AG20443 (cell line): ENCODE data around the gene SDK1.
"Not testable (repeated sequence)": the region's sequence is repeated elsewhere in the genome, so short reads cannot be mapped to it uniquely, and the experiment has no call there.

Experiments used
- DNase-seq: peaks from one replicate; pipeline ENCODE4 v3.0.0; 2012; ENCODE audit warnings: low spot score, mixed read lengths

SDK1 gene

GRCh38 chr7:4233621-4234497, 932.8 kb downstream of the SDK1 start:
- DNase-seq, result no peak

DNA sequence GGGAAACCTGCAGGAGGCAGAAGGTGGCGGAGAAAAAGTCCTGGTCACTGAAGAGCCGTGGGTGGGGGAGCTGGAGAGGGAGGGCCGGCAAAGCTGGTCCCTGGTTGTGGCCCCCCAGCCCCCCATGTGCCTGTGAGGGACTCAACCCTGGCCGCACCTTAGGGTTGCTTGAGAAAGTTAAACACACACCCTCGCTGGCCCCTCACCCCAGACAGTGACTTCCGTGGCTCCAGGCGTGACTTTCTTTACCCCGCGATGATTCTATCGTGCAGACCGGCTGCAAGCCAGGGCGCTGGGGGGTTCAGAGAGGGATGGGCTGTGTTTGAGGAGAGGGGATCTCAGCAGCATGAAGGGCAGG, 933.4 kb downstream of the SDK1 start:
- no peak for DNase-seq

- DNase-seq, result no peak
These were observed 933.8 kb downstream of the SDK1 start for GRCh38 chr7:4234886-4235285.

DNA sequence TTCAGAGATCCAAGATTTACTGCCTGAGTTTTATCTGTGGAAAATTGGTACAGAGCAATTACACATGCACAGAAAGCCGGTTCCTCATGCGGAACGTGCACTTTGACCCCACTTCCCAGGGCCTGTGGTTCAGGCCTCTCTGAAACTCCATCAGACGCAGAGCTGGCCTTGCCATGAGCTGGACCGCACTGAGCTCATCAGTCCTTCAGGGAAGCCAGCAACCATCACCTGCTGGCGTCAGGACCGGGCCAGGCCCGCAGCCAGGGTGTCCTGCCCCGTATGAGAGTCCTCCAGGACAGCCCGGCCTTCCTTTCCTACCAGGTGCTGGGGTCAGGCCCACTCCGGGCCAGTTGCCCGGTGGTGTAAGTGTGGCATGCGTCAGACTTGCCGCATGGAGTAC, 934.5 kb downstream of the SDK1 start:
- DNase-seq, result no peak

DNA sequence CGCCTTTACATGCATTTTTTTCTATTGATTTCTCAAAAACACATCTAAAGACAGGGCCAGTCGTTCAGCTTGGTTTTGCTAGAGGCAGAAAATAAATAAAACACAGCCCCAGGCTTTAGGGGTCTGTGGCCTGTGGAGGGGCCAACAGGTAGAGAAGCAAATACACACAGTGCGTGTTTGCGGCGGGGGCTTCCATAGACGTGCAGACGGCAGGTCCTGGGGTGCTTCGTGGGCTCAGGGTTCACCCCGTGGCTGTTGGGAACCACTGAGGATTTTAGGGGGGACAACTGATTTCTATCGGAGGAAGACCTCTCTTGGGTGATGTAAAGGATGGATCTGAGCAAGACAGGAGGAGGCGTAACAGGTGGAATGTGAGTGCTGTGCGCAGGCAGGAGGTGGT, 935.3 kb downstream of the SDK1 start:
- DNase-seq, result no peak

- not testable (repeated sequence) for DNase-seq
These were observed 935.8 kb downstream of the SDK1 start for GRCh38 chr7:4236873-4237272.

DNA sequence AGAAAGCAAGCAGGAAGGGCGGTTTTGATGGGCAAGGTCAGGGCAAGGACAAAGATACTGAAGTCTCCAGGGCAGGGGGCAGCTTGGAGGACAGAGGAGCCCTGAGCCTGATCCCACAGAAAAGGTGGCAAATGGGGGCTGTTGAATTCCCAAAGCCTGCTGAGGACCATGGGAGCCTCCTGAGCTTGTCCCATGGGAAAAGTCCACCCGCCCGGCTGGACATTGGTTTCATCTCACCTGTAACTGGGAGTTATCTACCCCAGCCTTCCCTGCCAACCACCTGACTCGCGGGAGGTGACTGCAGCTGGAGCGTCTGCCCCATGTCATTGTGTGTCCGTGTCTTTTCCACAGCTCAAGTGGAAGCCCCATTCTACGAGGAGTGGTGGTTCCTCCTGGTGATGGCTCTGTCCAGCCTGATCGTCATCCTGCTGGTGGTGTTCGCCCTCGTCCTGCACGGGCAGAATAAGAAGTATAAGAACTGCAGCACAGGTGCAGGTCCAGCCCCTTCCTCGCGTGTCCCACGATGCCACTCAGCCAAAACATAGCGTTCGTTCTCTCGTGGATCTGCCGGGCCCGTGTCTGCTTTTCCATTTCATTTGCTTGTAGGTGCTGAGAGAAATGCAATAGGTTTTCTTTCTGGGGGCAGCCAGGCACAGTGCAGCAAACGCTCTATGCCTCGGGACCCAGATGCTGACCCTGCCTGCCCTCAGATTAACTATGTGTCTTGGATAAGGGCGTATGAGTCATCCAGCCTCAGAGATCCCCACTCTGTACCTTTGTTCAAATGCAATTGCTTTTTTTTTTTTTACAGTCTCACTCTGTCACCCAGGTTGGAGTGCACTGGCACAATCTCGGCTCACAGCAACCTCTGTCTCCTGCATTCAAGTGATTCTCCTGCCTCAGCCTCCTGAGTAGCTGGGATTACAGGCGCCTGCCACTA, 936.5 kb downstream of the SDK1 start:
- no peak for DNase-seq

DNA sequence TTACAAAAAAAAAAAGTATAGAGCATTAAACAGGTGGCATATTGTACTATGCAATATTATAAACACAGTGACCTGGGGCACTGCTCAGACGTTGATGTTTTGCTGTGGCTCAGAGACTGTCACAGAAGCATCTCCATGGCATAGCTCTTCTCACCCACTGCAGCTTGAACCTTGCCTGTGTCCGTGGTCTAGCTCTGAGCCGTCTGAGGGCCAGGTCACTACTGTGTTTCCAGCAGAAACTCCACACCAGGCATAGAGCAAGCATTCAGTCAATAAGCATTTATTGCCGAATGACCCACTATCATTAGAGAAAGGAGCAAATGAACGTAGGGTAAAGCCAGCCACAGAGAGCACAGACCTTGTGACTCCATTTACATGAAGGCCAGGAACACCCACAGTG, 937.8 kb downstream of the SDK1 start:
- DNase-seq, result no peak

DNA sequence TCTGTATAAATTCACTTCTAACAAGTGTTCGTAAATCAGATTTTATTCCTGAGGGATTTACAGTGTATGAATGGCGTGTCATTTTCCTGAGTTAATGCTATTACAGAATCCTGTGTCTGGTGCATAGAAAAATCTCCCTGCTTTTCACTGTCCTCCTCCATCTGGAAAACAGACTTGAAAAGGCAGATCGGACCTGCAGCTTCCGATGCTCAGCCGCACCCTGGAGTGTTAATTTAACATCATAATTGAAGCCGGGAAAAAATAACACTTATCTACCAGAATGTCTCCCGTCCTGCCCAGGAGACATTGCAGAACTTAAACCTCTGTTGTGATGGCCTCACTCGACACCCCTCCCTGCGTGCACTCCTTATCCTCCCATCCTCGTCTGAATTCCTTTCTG, 939.0 kb downstream of the SDK1 start:
- no peak for DNase-seq

GRCh38 chr7:4240520-4241303, 939.7 kb downstream of the SDK1 start:
- no peak for DNase-seq

GRCh38 chr7:4241304-4241612, 940.2 kb downstream of the SDK1 start:
- no peak for DNase-seq

DNA sequence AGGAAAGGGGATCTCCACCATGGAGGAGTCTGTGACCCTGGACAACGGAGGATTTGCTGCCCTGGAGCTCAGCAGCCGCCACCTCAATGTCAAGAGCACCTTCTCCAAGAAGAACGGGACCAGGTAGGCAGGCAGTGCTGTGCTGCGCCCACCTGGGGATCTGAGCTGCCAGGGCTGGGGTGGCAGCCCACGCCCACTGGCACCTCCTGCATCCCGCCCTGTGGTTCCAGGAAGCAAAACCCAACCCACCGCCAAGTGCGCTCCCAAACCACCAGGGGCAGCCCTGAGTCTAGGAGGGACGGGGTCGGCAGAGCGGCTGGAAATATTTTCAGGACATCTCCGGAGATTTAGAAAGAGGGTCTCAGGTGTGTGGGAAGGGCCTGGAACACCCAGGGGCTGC, 940.7 kb downstream of the SDK1 start:
- no peak for DNase-seq

DNA sequence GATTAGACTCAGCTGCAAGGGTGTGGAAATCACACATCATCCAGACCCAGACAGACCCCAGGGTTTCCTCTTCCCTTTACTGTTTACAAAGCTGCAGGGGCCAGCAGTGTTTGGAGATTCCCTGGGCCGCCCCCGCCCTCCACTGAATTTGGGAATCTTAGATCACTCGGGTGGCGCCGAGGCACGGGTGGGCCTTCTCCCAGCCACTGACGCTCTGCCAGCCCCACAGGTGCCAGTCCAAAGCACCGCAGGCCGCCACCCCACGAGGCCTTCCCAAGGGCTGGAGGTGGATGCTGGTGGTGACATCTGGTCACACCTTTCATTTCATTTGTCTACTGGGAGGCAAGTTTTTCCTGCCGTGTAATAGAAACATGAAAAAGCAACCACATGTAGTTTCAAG, 941.7 kb downstream of the SDK1 start:
- no peak for DNase-seq

- no peak for DNase-seq
These were observed 943.0 kb downstream of the SDK1 start for GRCh38 chr7:4244041-4244440.

DNA sequence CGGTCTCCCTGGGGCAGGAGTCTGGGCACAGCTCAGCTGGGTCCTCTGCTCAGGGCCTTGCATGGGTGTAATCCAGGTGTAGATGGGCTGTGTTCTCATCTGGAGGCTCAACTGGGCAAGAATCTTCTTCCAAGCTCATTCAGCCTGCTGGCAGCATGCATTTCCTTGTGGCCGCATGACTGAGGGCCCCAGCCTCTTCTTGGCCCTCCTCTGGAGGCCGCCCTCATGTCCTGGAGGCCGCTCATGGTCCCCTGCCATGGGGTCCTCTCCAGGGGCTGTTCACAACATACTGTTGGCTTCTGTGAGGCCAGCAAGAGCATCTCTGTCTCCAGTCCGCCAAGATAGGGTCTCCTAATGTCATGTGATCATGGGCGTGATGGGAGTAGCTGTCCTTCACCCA, 943.6 kb downstream of the SDK1 start:
- DNase-seq, result no peak

DNA sequence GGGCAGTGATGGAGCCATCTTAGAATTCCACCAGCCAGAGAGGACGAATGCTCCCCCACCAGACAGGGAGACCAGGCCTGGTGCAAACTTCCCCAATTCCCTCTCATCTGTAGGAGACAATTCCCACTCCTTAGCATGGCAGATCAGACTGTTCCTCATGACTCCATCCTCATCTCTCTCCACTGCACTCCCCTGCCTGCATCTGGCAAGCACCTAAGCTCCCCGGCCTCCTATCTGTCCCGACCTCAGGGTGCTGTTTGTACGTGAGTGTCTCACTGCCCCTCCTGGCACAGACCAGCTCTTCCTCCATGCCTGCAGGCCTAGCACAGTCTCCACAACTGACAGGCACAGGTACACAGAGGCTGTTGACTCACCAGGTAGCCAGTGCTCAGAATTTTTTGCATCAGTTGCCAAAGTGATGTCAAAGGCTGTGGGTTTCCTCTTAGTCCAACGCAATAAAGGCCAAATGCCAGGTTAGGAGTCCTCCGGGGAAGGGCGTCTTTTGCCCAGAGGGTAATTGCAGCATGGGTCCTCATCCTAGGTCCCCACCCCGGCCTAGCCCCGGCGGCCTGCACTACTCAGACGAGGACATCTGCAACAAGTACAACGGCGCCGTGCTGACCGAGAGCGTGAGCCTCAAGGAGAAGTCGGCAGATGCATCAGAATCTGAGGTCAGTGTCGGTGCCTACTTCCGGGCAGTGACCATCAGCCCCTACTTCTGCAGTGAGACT, 944.2 kb downstream of the SDK1 start:
- DNase-seq, result no peak

- no peak for DNase-seq
These were observed 944.9 kb downstream of the SDK1 start for GRCh38 chr7:4245866-4246470.

GRCh38 chr7:4246536-4246935, 945.5 kb downstream of the SDK1 start:
- no peak for DNase-seq

- DNase-seq, result no peak
These were observed 946.2 kb downstream of the SDK1 start for GRCh38 chr7:4247106-4247876.

- no peak for DNase-seq
These were observed 947.2 kb downstream of the SDK1 start for GRCh38 chr7:4248295-4248694.

DNA sequence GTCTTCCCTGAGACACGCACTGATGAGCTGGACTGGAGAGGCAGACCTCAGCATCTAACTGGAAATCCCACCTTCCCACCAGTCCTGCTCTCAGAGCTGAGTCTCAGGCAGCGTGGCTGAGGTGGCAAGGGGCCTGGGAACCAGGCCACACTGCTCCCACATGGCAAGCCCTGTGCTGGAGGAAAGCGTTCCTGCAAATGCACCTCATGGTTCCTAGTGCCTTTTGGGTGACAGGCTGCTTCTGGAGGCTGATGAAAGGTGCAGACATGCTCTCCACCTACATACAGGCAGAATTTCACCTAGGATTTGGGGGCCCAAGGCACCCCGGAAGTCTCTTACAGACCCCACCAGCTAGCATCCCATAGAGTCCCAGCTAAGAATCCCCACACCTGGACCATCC, 948.2 kb downstream of the SDK1 start:
- DNase-seq, result no peak
